ENCODE measurements around the gene IRAK1. TPM values are rescaled to one million over a fixed set of nuclear protein-coding genes. Genes with fewer than 3 reads are reported as not detected.
A peak's percentile ranks its signal among the peaks of the same experiment; 100 is the strongest.

The IRAK1 gene
- total and polyA plus RNA-seq, 12 donors = 18.2 to 59.0 (median 27.1) TPM

DNA sequence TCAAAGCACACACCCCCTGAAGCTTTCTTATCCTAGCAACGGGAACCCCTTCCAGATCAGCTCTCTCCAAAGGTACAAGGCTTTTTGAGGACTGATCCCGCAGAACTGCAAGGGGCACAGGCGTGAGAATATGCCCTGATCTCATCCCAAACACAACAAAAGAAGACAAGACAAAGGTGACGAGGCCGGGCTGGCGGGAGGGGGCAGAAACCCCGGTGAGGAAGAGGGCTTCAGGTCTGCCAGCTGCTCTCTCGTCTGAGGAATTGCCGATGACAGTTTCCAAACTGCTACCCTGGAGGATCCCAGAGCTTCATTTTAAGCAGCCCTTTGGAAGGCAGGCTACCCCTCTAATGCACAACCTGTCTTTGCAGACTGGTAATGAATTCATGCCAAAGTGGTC, 51.4 kb downstream of the IRAK1 start:
- peaks cover 0 to 14% (median 0%) of the 10 kb centered on the region in 9 donors for H3K36me3 ChIP-seq
- peak overlapping the region in 6 of 10 donors; percentile 64 to 100 (median 96) for H3K27ac ChIP-seq
- TF ChIP-seq, protein P1, sequence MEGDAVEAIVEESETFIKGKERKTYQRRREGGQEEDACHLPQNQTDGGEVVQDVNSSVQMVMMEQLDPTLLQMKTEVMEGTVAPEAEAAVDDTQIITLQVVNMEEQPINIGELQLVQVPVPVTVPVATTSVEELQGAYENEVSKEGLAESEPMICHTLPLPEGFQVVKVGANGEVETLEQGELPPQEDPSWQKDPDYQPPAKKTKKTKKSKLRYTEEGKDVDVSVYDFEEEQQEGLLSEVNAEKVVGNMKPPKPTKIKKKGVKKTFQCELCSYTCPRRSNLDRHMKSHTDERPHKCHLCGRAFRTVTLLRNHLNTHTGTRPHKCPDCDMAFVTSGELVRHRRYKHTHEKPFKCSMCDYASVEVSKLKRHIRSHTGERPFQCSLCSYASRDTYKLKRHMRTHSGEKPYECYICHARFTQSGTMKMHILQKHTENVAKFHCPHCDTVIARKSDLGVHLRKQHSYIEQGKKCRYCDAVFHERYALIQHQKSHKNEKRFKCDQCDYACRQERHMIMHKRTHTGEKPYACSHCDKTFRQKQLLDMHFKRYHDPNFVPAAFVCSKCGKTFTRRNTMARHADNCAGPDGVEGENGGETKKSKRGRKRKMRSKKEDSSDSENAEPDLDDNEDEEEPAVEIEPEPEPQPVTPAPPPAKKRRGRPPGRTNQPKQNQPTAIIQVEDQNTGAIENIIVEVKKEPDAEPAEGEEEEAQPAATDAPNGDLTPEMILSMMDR (IDR thresholded peaks at IDR 0.05) = no peak
- 32 to 35% methylated on average over 9 of the region's 9 CpGs for WGBS, 2 donors
- H3K27me3 ChIP-seq = peaks cover 0 to 15% (median 0%) of the 10 kb centered on the region in 7 donors
- no peak for DNase-seq
- ATAC-seq = no peak
- H3K4me1 ChIP-seq = peaks cover 8 to 60% (median 42%) of the 10 kb centered on the region in 9 donors
- intact Hi-C loops (cut with DNase I) = no loop called here
- H3K9me3 ChIP-seq = no peaks in the 10 kb centered on the region
- peak overlapping the region in 6 of 10 donors; percentile 4 to 92 (median 88) for H3K4me3 ChIP-seq

DNA sequence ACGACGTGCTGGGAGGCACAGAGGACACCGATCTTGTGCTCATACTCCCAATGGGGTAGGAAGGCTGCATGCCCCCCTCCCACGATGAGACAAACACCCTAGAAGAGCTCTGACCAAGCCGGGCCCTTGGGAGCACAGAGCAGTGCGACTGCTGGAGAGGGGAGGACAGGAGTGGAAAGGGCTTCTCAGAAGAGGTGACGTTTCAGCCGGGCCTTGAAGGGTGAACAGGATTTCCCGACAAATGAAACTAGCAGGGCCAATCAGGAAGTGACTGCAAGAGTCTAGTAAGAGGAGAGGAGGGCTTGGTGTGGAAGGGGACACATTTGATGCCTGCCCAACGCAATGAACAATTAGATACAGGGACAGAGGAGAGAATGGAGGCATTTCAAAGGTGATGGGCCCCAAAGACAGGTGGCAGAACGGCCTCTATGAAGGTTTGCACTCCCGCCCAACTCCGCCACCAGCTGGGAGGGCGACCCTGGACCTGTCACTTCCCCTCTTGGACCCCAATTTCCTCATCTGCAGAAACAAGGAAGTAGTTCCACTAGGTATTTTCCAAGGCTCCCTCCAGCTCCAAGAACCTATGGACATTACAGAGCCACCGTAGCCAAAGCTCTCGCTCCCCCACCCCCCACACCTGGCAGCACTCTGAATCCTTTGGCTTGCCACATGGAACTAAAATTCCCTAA, 52.0 kb downstream of the IRAK1 start:
- Histone ChIP-seq H3K4me3 (peak overlapping the region in 4 of 10 donors; percentile 3 to 86 (median 40)), H3K9me3 (no peaks in the 10 kb centered on the region), H3K36me3 (peaks cover 0 to 19% (median 0%) of the 10 kb centered on the region in 9 donors), H3K27ac (peak overlapping the region in 6 of 10 donors; percentile 13 to 98 (median 64)), H3K27me3 (peaks cover 0 to 15% (median 0%) of the 10 kb centered on the region in 7 donors), H3K4me1 (peaks cover 8 to 59% (median 42%) of the 10 kb centered on the region in 9 donors)
- 52 to 64% methylated on average over 16 of the region's 16 CpGs for WGBS, 2 donors
- intact Hi-C loops (cut with DNase I) = no loop called here
- no peak for ATAC-seq
- TF ChIP-seq, protein P1 (IDR thresholded peaks at IDR 0.05) = no peak
- DNase-seq = no peak

DNA sequence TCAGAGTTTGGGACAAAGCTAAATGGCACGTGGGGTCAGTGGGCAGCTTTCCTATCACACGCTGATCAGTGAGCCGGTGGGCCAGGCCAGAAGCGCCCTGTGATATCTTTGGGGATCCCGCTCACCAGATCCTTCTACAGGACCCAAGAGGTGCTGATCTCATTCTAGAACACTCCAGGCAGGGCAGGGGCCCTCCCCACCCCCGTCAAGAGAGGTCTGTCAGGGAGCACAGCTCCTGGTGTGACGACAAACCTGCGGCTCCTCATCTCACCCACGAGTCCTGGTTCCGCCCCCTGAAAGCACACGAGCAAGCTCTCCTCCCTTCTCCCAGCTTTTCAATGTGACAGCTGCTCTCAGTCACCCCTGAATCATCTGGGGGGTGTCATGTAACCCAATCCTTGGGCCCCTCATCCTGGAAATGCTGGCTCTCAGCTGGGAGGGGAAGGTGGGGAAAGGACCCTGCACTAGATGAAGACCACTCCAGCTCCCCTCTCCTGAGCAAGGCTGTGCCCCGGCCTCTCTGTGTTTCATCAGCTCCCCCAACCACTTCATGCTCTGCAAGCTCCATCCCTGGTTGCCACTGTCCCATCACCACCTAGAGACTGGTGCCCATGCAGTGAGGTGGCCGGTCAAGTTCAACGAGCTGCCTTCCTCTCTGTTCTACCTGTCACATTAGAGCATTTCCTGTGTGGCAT, 52.7 kb downstream of the IRAK1 start:
- Histone ChIP-seq H3K4me3 (peak overlapping the region in 1 of 10 donors; percentile 86), H3K27ac (peak overlapping the region in 5 of 10 donors; percentile 22 to 98 (median 43)), H3K4me1 (peaks cover 8 to 59% (median 42%) of the 10 kb centered on the region in 9 donors), H3K27me3 (peaks cover 0 to 15% (median 0%) of the 10 kb centered on the region in 7 donors), H3K9me3 (no peaks in the 10 kb centered on the region), H3K36me3 (peaks cover 0 to 26% (median 0%) of the 10 kb centered on the region in 9 donors)
- ATAC-seq (no peak), DNase-seq (no peak)
- WGBS, 2 donors = 59 to 64% methylated on average over 14 of the region's 14 CpGs
- intact Hi-C loops (cut with DNase I) = no loop called here
- TF ChIP-seq, protein P1 (IDR thresholded peaks at IDR 0.05) = no peak

DNA sequence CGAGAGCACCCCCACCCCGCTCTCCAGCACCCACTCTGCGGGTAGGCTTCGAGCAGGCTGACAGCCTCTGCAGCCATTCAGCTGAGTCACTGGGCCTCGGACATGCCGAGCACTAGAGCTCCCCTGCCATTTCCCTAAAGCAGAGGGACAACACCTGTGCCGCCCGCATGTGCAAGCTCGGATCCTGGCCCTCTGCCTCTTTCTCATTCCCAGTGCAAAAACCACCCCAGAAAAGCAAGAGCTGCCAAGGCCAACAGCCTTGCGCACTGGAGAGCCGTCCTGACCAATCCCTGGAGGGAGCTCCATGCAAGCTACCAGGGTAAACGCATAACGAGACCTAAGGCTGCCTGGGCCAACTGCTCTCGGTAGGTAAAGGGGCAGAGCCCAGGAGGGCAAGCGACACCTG, 53.4 kb downstream of the IRAK1 start:
- Histone ChIP-seq H3K4me1 (peaks cover 8 to 59% (median 42%) of the 10 kb centered on the region in 9 donors), H3K4me3 (no peak overlapping the region), H3K9me3 (no peaks in the 10 kb centered on the region), H3K36me3 (peaks cover 0 to 33% (median 4%) of the 10 kb centered on the region in 9 donors), H3K27ac (peak overlapping the region in 4 of 10 donors; percentile 19 to 98 (median 33)), H3K27me3 (peaks cover 0 to 22% (median 0%) of the 10 kb centered on the region in 7 donors)
- TF ChIP-seq, protein P1 (IDR thresholded peaks at IDR 0.05) = no peak
- WGBS, 2 donors = 53 to 54% methylated on average over 15 of the region's 15 CpGs
- DNase-seq (no peak), ATAC-seq (peak in 1 of 8 donors; percentile 2)
- intact Hi-C loops (cut with DNase I) = no loop called here

Data from heart right ventricle (tissue), 16 donors.